Right lobe of liver (tissue), 6 donors: ENCODE results near the gene BAG5. TPM values are rescaled to one million over a fixed set of nuclear protein-coding genes. Genes with fewer than 3 reads are reported as not detected.

Source experiments
- ATAC-seq, 4 donors: fragments of 200-7000 bp; cut with Tn5 transposase; one replicate each; pipeline ENCODE4 v1.9.1; 2020; ENCODE audit warnings: mild to moderate bottlenecking in 4 of 4, moderate library complexity in 4 of 4
- DNase-seq, 3 donors: peaks; one replicate each; pipeline ENCODE4 v3.0.0-alpha.2; 2020
- H3K27ac ChIP-seq, 3 donors: fragments of 200-600 bp; one replicate each; pipeline ENCODE4 v1.8.0; 2022
- H3K27me3 ChIP-seq, 2 donors: fragments of 200-600 bp; one replicate each; pipeline ENCODE4 v1.8.0; 2022
- H3K36me3 ChIP-seq, 4 donors: fragments of 200-600 bp; sonication (generic) in 1 of 4; one replicate each; pipeline versions ENCODE4 v1.5.1 to v1.8.0; 2017 to 2022; ENCODE audit warnings: control low read depth in 1 of 4
- H3K4me1 ChIP-seq, 4 donors: fragments of 200-600 bp; sonication (generic) in 1 of 4; one replicate each; pipeline versions ENCODE4 v1.5.1 to v1.8.0; 2017 to 2022; ENCODE audit warnings: control low read depth in 1 of 4
- H3K4me3 ChIP-seq, 3 donors: fragments of 200-600 bp; one replicate each; pipeline ENCODE4 v1.8.0; 2022
- H3K9me3 ChIP-seq, 4 donors: fragments of 200-600 bp; sonication (generic) in 1 of 4; one replicate each; pipeline versions ENCODE4 v1.5.1 to v1.8.0; 2017 to 2022; ENCODE audit warnings: control low read depth in 1 of 4
- POLR2A ChIP-seq: fragments of 450-650 bp; IDR thresholded peaks from one replicate; pipeline ENCODE4 v1.6.1; 2017; ENCODE audit warnings: antibody characterized with exemption, mild to moderate bottlenecking
- WGBS: methylation state at CpG from one replicate; pipeline ENCODE4 v1.1.6; 2018; ENCODE audit warnings: low coverage, low lambda C conversion rate; ENCODE audit not compliant: insufficient coverage; ENCODE audit errors: missing lambda C conversion rate; 5-methylcytosine and 5-hydroxymethylcytosine counted together
- intact Hi-C, 2 donors: fragments of 100-400 bp; cut with DNase I; formaldehyde crosslinking; loops; one replicate each; pipeline versions ENCODE4 v1.11.2 to v1.14.1; 2022
- total RNA-seq, 6 experiments: library from RNA; depleted of rRNA in 2 of 6; stranded (reverse); fragments of >200 nt in 2 of 6; fragmentation: NEBNext Ultra II Directional in 3 of 6; extraction: Animal tissue kit (Norgen Biotek cat#: 25700) in 3 of 6; gene quantifications; one replicate each; pipeline versions ENCODE4 v1.1.0 to v1.2.4, GENCODE V29; 2016 to 2023
- TF ChIP-seq, protein P1 (sequence below), 4 donors: fragments of 200-600 bp in 3 of 4; fragments of 450-650 bp in 1 of 4; IDR thresholded peaks; one replicate each; pipeline versions ENCODE4 v1.5.1 to v1.8.0; 2016 to 2022; ENCODE audit warnings: antibody characterized with exemption in 4 of 4, mild to moderate bottlenecking in 2 of 4
- donor health status: DM: no; HTN: yes; CAD: no.
- donor health status: DM: no; HTN: no; CAD: no.
- donor health status: DM: no; HTN: no; CAD: no.
- donor health status: DM: no; HTN: yes; CAD: no.
- donor health status: DM: no; HTN: yes; CAD: no.

The BAG5 gene
- total RNA-seq, 6 experiments from 2014 or later = 6.5 to 11.4 (median 10.9) TPM

GRCh38 chr14:103541709-103542604 is 20.5 kb downstream of the BAG5 start:
- Histone ChIP-seq H3K27ac (no peak overlapping the region), H3K27me3 (no peaks in the 10 kb centered on the region), H3K36me3 (no peaks in the 10 kb centered on the region), H3K4me1 (no peaks in the 10 kb centered on the region), H3K9me3 (no peaks in the 10 kb centered on the region), H3K4me3 (no peak overlapping the region)
- ATAC-seq = no peak
- 20% methylated on average over 1 of the region's 33 CpGs for WGBS
- DNase-seq = peak in 1 of 3 donors; percentile 17
- intact Hi-C loops = loop anchor here in 1 of 2 donors (10.0 kb wide), 1 partner anchor 47 kb away; no protein-coding TSS in a partner anchor
- TF ChIP-seq, protein P1, sequence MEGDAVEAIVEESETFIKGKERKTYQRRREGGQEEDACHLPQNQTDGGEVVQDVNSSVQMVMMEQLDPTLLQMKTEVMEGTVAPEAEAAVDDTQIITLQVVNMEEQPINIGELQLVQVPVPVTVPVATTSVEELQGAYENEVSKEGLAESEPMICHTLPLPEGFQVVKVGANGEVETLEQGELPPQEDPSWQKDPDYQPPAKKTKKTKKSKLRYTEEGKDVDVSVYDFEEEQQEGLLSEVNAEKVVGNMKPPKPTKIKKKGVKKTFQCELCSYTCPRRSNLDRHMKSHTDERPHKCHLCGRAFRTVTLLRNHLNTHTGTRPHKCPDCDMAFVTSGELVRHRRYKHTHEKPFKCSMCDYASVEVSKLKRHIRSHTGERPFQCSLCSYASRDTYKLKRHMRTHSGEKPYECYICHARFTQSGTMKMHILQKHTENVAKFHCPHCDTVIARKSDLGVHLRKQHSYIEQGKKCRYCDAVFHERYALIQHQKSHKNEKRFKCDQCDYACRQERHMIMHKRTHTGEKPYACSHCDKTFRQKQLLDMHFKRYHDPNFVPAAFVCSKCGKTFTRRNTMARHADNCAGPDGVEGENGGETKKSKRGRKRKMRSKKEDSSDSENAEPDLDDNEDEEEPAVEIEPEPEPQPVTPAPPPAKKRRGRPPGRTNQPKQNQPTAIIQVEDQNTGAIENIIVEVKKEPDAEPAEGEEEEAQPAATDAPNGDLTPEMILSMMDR (IDR thresholded peaks at IDR 0.05) = no peak
- no peak for TF ChIP-seq POLR2A

DNA sequence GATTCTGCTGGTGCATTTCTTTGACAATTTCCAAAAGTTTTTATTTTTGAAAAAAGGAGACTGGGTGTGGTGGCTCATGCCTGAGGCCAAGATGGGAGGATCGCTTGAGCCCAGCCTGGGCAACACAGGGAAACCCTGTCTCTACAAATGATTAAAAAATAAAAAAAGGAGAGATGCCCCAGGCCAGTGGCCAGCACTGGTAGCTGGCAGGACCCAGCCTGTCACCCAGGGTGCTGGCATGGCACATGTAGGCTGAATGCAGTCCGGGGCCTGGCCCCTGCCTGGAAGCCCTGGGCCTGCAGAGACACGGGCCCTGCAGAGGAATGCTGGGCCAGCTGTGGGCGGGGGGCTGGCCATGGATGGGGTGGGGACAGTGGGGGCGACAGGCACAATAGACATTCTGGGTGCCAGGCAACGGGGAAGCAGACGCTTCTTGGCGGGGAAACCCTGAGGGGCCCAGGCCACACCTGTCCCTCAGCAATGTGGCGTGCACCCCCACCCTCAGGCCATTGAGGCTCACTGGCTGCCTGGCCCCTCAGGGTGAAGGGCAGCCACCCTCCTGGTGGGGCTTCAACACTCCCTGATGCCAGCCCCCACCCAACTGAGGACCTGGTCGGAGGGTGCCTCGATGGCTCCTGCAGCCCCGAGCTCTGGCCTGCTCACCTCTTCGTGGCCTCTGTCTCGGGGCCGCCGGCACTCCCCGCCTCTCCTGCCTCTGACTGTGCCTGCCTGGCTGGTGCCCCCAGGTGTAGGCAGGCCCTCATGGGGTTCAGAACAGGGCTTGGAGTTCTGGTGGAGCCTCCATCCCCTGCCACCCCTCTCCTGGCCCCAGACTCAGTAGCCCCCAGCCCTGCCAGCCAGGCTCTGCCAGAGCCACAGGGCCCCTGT is 21.4 kb downstream of the BAG5 start:
- WGBS = 67% methylated on average over 1 of the region's 17 CpGs
- Histone ChIP-seq H3K27ac (no peak overlapping the region), H3K27me3 (no peaks in the 10 kb centered on the region), H3K4me1 (no peaks in the 10 kb centered on the region), H3K36me3 (no peaks in the 10 kb centered on the region), H3K4me3 (no peak overlapping the region), H3K9me3 (no peaks in the 10 kb centered on the region)
- intact Hi-C loops = loop anchor here in 1 of 2 donors (10.0 kb wide), 1 partner anchor 46 kb away; no protein-coding TSS in a partner anchor
- TF ChIP-seq POLR2A = no peak
- TF ChIP-seq, protein P1 (IDR thresholded peaks at IDR 0.05) = no peak
- DNase-seq = peak in 1 of 3 donors; percentile 16
- ATAC-seq = no peak

DNA sequence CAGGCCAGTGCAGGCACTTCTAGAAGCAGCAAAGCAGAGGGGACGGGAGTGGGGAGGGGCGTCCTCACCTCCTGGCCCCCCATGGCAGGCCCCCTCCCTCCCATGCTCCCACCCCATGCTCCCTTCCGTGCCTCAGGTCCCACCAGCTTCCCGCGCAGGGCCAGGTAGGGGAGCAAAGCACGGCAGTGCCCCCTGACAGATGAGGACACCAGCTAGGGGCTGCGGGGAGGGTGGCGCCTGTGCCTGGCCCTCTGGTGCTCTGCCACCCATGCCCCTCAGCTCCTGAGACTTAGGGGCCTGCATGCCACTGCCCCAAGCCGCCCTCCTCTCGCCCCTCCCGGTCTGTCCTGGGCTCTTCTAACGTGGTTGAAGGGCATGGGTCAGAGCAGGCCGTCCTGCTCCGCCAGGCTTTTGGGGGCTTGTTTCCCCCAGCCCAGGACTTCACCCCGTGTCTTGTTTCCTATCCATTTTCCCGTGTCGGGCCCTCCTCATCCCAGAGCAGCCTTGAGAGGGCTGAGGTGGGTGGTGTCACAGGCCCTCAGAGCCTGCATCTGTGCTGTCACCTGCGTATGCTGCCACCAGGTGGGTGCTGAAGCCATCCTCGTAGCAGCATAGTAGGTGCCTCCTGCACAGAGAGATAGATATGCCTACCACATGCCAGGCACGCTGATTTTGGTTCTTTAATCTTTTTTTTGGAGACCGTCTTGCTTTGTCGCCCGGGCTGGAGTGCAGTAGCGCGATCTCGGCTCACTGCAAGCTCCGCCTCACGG is 23.2 kb downstream of the BAG5 start:
- TF ChIP-seq POLR2A = no peak
- TF ChIP-seq, protein P1 (IDR thresholded peaks at IDR 0.05) = no peak
- no peak for DNase-seq
- H3K4me1 ChIP-seq = no peaks in the 10 kb centered on the region
- no peak overlapping the region for H3K27ac ChIP-seq
- intact Hi-C loops = no loop called here
- H3K27me3 ChIP-seq = no peaks in the 10 kb centered on the region
- H3K4me3 ChIP-seq = no peak overlapping the region
- 59% methylated on average over 23 of the region's 28 CpGs for WGBS
- H3K9me3 ChIP-seq = no peaks in the 10 kb centered on the region
- H3K36me3 ChIP-seq = no peaks in the 10 kb centered on the region
- peak in 1 of 4 donors; percentile 11 for ATAC-seq
